ENCODE measurements around the gene CAMSAP2. TPM values are rescaled to one million over a fixed set of nuclear protein-coding genes. Genes with fewer than 3 reads are reported as not detected.
A peak's percentile ranks its signal among the peaks of the same experiment; 100 is the strongest.

CAMSAP2 gene
- 0.06 TPM for polyA plus RNA-seq

DNA sequence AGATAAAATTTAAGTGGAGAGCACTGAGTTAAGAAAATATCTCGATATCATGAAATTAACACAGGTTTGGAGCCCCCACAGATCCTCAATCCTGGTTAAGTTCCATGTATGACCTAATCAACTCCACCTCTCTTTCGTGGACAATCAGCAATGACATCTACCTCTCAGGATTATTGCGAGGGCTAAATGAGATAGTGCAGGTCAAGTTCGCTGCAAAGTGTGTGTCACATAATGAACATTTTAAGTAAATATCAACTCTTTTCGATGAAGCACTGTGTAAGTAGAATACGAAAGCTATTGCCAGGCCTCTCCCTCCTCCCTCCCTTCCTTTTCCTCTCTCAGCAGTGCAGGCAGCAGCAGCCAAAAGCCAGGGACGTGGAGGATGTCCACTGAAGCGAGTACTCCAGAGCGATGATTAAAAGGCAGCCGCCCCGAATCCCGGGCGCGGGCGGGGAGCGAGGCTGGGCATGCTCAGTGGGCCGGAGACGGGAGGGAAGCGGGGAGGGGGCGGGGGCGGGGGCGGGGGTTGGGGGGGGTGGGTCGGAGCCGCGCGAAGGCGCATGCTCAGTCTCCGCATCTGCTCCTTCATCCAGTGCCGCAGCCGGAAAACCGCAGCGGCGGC lies at the start of gene CAMSAP2:
CAMSAP2 (plus strand) TSS at position 567 of the 622 bp plus-strand sequence. CDS start 935 bp downstream, outside the sequence.
- Mint-ChIP-seq H3K36me3 (no peaks in the 10 kb centered on the region), H3K4me3 (peak within 1 kb of the TSS; percentile 83 to 99 (median 93)), H3K4me1 (peaks cover 14 to 25% (median 21%) of the 10 kb centered on the region in 3 donors), H3K27me3 (peaks cover 9% of the 10 kb centered on the region), H3K9me3 (no peaks in the 10 kb centered on the region), H3K27ac (peak within 1 kb of the TSS; percentile 13 to 83 (median 53))

GRCh38 chr1:200692316-200692715 lies 46.4 kb upstream of the CAMSAP2 start:
- Mint-ChIP-seq H3K4me3 (no peak overlapping the region), H3K36me3 (no peaks in the 10 kb centered on the region), H3K4me1 (no peaks in the 10 kb centered on the region), H3K27me3 (peaks cover 2% of the 10 kb centered on the region), H3K9me3 (no peaks in the 10 kb centered on the region), H3K27ac (no peak overlapping the region)

DNA sequence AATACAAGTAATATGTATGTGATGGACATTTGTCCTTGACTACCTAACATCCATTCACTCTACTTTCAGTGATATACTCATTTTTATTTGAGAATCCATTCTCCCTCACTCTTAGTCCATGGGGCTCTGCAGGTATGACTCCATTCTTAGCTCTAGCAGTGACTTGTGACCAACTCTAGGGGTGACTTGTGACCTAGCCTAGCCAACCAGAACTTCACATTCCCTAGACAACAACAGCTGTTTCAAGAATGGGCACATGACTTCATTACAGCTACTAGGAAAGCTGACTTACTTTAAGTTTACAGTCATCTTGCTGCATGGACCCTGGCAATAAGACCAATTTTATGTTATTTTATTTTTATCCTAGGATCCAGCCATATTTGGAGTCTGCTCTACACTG lies 45.4 kb upstream of the CAMSAP2 start:
- Mint-ChIP-seq H3K36me3 (no peaks in the 10 kb centered on the region), H3K4me3 (no peak overlapping the region), H3K9me3 (no peaks in the 10 kb centered on the region), H3K4me1 (no peaks in the 10 kb centered on the region), H3K27me3 (peaks cover 2% of the 10 kb centered on the region), H3K27ac (no peak overlapping the region)

DNA sequence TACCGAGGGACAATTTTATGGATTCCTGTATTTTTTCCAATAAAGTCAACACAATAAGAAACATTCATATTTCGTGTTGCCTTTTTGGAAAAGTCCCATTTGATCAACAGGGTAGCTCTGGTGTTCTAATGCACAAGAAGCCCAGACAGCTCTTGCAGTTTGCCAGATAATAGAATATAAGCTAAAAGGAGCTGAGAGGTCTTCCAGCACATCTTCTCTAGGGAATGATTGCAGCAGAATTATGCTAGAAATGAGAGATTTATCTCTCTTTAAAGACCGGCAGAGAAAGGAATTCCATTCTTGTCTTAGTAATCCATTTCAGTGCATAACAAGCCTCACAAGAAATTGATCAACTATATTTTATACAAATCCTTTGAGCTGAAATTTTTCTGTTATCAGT lies 44.0 kb upstream of the CAMSAP2 start:
- Mint-ChIP-seq H3K36me3 (no peaks in the 10 kb centered on the region), H3K9me3 (no peaks in the 10 kb centered on the region), H3K4me3 (no peak overlapping the region), H3K27ac (peak overlapping the region in 1 of 3 donors; percentile 55), H3K4me1 (no peaks in the 10 kb centered on the region), H3K27me3 (peaks cover 2% of the 10 kb centered on the region)

GRCh38 chr1:200699871-200700270 lies 38.8 kb upstream of the CAMSAP2 start:
- Mint-ChIP-seq H3K27me3 (no peaks in the 10 kb centered on the region), H3K4me1 (no peaks in the 10 kb centered on the region), H3K9me3 (no peaks in the 10 kb centered on the region)

DNA sequence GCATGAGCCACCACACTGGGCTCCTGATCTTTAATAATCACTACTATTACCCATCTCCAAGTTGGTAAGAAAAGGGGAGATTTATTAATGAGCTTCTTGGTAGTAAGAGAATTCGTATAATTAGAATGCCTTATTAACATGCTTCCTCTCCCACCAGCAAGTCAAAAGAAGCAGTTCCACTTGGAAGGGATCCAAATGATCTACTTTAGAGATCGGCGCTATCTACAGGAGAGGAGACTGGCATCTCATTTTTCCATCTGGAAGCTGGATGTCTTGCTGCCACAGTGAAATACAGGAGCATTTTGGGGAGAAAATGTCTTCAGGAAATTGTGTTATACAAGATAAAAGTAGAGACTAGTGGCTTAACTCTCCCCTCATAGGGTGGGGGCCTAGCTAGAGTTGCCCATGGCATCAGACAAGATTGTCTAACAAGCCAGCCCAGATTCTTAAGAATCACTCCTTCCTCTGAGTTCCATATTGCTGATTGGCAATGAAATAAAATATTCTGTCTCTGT lies 33.6 kb upstream of the CAMSAP2 start:
- Mint-ChIP-seq H3K27me3 (peaks cover 2% of the 10 kb centered on the region), H3K9me3 (no peaks in the 10 kb centered on the region), H3K4me1 (peaks cover 0 to 2% (median 0%) of the 10 kb centered on the region in 3 donors), H3K27ac (no peak overlapping the region), H3K36me3 (peaks cover 4% of the 10 kb centered on the region), H3K4me3 (no peak overlapping the region)

More at GRCh38 chr1:200699871-200700270, 38.8 kb upstream of the CAMSAP2 start:
- no peak overlapping the region for H3K27ac Mint-ChIP-seq
- H3K4me3 Mint-ChIP-seq = no peak overlapping the region
- no peaks in the 10 kb centered on the region for H3K36me3 Mint-ChIP-seq

DNA sequence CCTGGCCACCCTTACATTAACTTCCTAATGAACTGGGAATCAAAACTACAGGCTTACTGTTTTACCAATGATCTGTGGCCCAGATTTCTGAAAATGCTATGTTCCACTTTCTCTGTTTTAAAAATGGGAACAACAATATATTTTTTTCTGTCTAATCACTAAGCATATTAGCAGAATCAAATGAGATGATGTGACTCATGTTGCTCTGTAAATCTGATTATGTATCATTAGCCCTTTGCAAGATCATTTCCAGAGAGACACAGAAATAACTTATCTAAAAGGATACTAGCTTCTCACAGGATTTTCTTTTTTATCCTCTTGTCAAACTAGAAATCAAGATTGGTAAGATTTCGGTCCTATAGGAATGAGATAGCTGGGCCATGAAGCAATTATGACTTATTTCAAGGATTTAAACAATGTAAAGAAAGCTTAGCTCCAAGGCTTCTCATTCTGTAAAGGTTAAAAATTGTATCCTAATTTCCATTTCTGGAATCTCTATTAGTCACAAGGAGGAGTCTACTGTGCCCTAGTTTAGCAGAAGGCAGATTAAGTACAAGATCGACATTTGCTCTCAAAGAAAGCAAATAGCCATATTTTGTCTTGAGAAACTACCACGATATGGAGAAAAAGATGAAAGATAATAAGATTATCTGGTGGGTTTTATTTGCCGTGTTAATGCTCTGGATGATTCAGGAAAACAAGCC lies 32.4 kb upstream of the CAMSAP2 start:
- no peaks in the 10 kb centered on the region for H3K9me3 Mint-ChIP-seq
- H3K4me1 Mint-ChIP-seq = peaks cover 0 to 2% (median 0%) of the 10 kb centered on the region in 3 donors
- H3K4me3 Mint-ChIP-seq = no peak overlapping the region
- no peak overlapping the region for H3K27ac Mint-ChIP-seq
- H3K27me3 Mint-ChIP-seq = peaks cover 2% of the 10 kb centered on the region
- H3K36me3 Mint-ChIP-seq = peaks cover 4% of the 10 kb centered on the region

- peaks cover 4% of the 10 kb centered on the region for H3K36me3 Mint-ChIP-seq
- no peaks in the 10 kb centered on the region for H3K9me3 Mint-ChIP-seq
- peaks cover 0 to 2% (median 0%) of the 10 kb centered on the region in 3 donors for H3K4me1 Mint-ChIP-seq
- H3K27ac Mint-ChIP-seq = peak overlapping the region in 1 of 3 donors; percentile 8
- peaks cover 2% of the 10 kb centered on the region for H3K27me3 Mint-ChIP-seq
- H3K4me3 Mint-ChIP-seq = no peak overlapping the region
These were observed 31.6 kb upstream of the CAMSAP2 start for GRCh38 chr1:200707116-200707515.

DNA sequence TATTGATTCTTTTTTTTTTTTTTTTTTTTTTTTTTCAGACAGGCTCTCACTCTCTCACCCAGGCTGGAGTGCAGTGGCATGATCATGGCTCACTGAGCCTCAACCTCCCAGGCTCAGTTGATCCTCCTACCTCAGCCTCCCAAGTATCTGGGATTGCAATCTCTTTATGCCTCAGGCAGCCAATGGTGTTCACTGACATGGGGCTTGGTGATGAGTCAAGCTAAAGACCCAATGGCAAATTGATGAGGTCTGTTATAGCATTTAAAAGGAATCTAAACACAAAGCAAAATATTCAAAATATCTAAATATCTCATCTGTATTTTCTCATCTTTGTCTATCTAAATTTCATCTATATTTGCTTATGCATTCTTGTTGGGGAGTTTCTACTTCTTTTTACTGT lies 30.5 kb upstream of the CAMSAP2 start:
- Mint-ChIP-seq H3K36me3 (peaks cover 4% of the 10 kb centered on the region), H3K4me1 (peaks cover 0 to 2% (median 0%) of the 10 kb centered on the region in 3 donors), H3K9me3 (no peaks in the 10 kb centered on the region), H3K4me3 (no peak overlapping the region), H3K27ac (no peak overlapping the region), H3K27me3 (peaks cover 2% of the 10 kb centered on the region)

DNA sequence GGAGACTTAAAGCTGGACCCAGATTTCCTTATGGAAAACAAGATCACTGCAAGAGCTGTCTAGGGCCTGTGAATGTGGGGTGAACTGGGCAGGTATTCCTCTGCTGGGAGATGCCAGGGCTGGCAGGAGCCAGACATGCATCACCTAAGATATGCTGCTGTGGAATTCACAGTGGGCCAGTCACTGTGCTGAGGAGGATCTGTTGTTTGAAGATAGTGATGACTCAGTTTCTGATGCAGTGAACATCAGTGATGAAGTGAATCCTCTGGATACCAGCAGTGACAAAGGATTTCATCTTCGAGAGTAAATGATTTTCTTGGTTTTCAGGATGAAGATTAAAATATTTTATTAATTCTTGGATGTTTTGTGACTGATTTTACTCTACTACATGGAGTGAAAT lies 29.9 kb upstream of the CAMSAP2 start:
- no peak overlapping the region for H3K4me3 Mint-ChIP-seq
- peaks cover 0 to 2% (median 0%) of the 10 kb centered on the region in 3 donors for H3K4me1 Mint-ChIP-seq
- H3K36me3 Mint-ChIP-seq = peaks cover 4% of the 10 kb centered on the region

DNA sequence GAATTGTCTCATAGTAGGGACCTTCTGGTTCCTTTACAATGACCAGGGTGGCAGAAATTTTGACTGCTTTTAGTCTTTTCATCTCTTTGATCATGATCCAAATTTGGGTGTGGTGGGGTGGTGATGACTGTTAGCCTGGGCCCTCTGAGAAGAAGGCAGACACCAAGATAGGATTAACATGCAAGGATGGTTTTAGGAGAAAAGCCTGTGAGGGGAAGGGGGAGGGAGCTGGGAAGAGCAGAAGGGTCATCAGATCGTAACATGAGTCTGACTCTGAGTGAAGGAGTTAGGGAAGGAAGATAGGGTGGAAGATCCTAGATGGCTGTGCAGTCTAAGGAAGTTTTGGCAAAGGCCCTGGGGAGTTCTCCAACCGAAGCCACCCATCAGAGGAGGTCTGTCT lies 28.5 kb upstream of the CAMSAP2 start:
- H3K27ac Mint-ChIP-seq = peak overlapping the region in 1 of 3 donors; percentile 37
- peaks cover 4% of the 10 kb centered on the region for H3K36me3 Mint-ChIP-seq
- H3K4me1 Mint-ChIP-seq = peaks cover 0 to 2% (median 0%) of the 10 kb centered on the region in 3 donors
- H3K27me3 Mint-ChIP-seq = peaks cover 6% of the 10 kb centered on the region
- no peak overlapping the region for H3K4me3 Mint-ChIP-seq
- H3K9me3 Mint-ChIP-seq = no peaks in the 10 kb centered on the region

More for the DNA sequence above, 29.9 kb upstream of the CAMSAP2 start:
- no peaks in the 10 kb centered on the region for H3K9me3 Mint-ChIP-seq
- H3K27ac Mint-ChIP-seq = no peak overlapping the region
- peaks cover 2% of the 10 kb centered on the region for H3K27me3 Mint-ChIP-seq

- no peak overlapping the region for H3K4me3 Mint-ChIP-seq
- H3K27me3 Mint-ChIP-seq = peaks cover 11% of the 10 kb centered on the region
- H3K4me1 Mint-ChIP-seq = no peaks in the 10 kb centered on the region
- no peak overlapping the region for H3K27ac Mint-ChIP-seq
- H3K36me3 Mint-ChIP-seq = no peaks in the 10 kb centered on the region
- H3K9me3 Mint-ChIP-seq = no peaks in the 10 kb centered on the region
These were observed 24.0 kb upstream of the CAMSAP2 start for GRCh38 chr1:200714504-200715187.

DNA sequence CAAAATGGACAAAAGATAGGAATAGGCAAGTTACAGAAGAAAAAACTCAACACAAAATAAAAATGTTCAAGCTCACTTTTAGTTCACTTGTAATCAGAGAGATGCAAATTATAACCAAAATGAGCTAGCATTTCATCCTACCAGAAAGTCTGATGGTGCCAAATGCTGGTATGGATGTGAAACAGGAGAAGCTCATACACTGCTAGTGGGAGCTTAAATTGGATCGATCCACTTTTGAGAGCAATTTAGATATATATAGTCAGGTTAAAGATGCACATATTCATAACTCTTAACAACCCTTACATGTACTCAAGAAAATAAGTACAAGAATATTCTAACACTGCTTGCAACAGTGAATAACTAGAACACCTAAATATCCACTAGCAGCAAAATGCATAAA lies 18.5 kb upstream of the CAMSAP2 start:
- Mint-ChIP-seq H3K36me3 (no peaks in the 10 kb centered on the region), H3K9me3 (no peaks in the 10 kb centered on the region), H3K27ac (no peak overlapping the region), H3K4me3 (no peak overlapping the region), H3K27me3 (peaks cover 9% of the 10 kb centered on the region), H3K4me1 (no peaks in the 10 kb centered on the region)

DNA sequence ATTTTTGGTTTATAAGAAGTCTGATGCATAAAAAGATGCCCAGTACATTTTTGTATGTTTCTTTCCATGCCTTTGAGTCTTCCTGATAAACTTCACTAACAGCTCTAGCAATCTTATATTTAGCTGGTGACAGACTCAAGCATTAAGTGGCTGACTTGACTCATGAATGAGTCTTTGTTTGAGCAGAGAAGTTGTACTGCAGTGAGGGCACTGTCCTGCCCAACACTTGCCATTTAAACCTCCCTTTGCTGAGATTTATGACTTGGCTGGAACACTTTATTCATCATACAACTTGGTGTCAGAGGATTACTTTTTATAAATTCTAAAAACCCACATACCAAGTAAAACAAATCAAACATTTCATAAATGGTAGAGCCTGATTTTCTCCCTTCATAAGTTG lies 14.6 kb upstream of the CAMSAP2 start:
- Mint-ChIP-seq H3K36me3 (no peaks in the 10 kb centered on the region), H3K9me3 (no peaks in the 10 kb centered on the region), H3K27ac (no peak overlapping the region), H3K27me3 (peaks cover 3% of the 10 kb centered on the region), H3K4me3 (no peak overlapping the region), H3K4me1 (no peaks in the 10 kb centered on the region)

DNA sequence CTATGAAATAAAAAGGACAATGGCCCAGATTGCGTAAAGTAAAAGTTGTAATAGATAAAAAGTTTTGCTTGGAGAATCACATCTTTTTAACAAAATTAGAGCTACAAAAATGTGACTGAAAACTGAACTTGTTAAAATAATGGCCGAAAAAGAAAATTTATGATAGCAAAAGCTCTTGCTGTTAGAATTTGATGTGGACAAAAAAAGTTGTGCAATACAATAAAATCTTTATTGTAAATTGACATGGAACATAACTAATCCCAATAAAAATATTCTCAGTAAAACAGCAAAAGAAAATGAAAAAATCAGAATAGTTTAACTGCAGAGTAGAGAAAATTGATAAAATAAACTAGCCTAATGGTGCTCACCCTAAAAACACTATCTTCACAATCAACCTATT lies 11.4 kb upstream of the CAMSAP2 start:
- H3K27me3 Mint-ChIP-seq = no peaks in the 10 kb centered on the region
- H3K36me3 Mint-ChIP-seq = no peaks in the 10 kb centered on the region
- H3K4me3 Mint-ChIP-seq = no peak overlapping the region
- H3K27ac Mint-ChIP-seq = no peak overlapping the region
- no peaks in the 10 kb centered on the region for H3K4me1 Mint-ChIP-seq
- peaks cover 0 to 2% (median 0%) of the 10 kb centered on the region in 3 donors for H3K9me3 Mint-ChIP-seq

Data from IgD-negative memory B cell (primary cell).